HG02840 (cell line): ENCODE data around the gene TTC28.
"Not testable (repeated sequence)": the region's sequence is repeated elsewhere in the genome, so short reads cannot be mapped to it uniquely, and the experiment has no call there.

Experiments used
- ATAC-seq: cut with Tn5 transposase; IDR thresholded peaks from one replicate; pipeline ENCODE4 v1.9.1; 2021; ENCODE audit warnings: mild to moderate bottlenecking, moderate library complexity, moderate number of reproducible peaks; ENCODE audit not compliant: unreplicated experiment, low FRiP score

TTC28 gene

GRCh38 chr22:28609921-28610320, 69.7 kb downstream of the TTC28 start:
- no peak for ATAC-seq

- no peak for ATAC-seq
Observed at GRCh38 chr22:28608546-28608945, 71.1 kb downstream of the TTC28 start.

- ATAC-seq = no peak
Observed at GRCh38 chr22:28607795-28608194, 71.8 kb downstream of the TTC28 start.

- ATAC-seq = no peak
Observed at GRCh38 chr22:28604966-28605761, 74.5 kb downstream of the TTC28 start.

- ATAC-seq = no peak
Observed at GRCh38 chr22:28601915-28602314, 77.7 kb downstream of the TTC28 start.

- no peak for ATAC-seq
Observed at GRCh38 chr22:28600546-28601143, 79.0 kb downstream of the TTC28 start.

- ATAC-seq = no peak
Observed at GRCh38 chr22:28599693-28600092, 79.9 kb downstream of the TTC28 start.

GRCh38 chr22:28597665-28598064, 82.0 kb downstream of the TTC28 start:
- ATAC-seq = no peak

- ATAC-seq = no peak
Observed at GRCh38 chr22:28594797-28595462, 84.7 kb downstream of the TTC28 start.

GRCh38 chr22:28594076-28594796, 85.4 kb downstream of the TTC28 start:
- no peak for ATAC-seq

GRCh38 chr22:28593299-28593698, 86.3 kb downstream of the TTC28 start:
- no peak for ATAC-seq

- ATAC-seq = no peak
Observed at GRCh38 chr22:28589102-28589750, 90.4 kb downstream of the TTC28 start.

GRCh38 chr22:28585324-28585723, 94.3 kb downstream of the TTC28 start:
- ATAC-seq = no peak

- no peak for ATAC-seq
Observed at GRCh38 chr22:28582806-28583205, 96.8 kb downstream of the TTC28 start.

GRCh38 chr22:28581016-28581415, 98.6 kb downstream of the TTC28 start:
- ATAC-seq = no peak

GRCh38 chr22:28576162-28576561, 103.5 kb downstream of the TTC28 start:
- ATAC-seq = no peak

GRCh38 chr22:28574159-28574788, 105.4 kb downstream of the TTC28 start:
- ATAC-seq = no peak

- no peak for ATAC-seq
Observed at GRCh38 chr22:28570696-28571373, 108.8 kb downstream of the TTC28 start.

- ATAC-seq = not testable (repeated sequence)
Observed at GRCh38 chr22:28568974-28569373, 110.7 kb downstream of the TTC28 start.
